GM19467 (cell line): ENCODE data around the gene PRSS36.
"Not testable (repeated sequence)": the region's sequence is repeated elsewhere in the genome, so short reads cannot be mapped to it uniquely, and the experiment has no call there.

ENCODE experiments used
- ATAC-seq: cut with Tn5 transposase; IDR thresholded peaks from one replicate; pipeline ENCODE4 v1.9.1; 2021; ENCODE audit warnings: mild to moderate bottlenecking, moderate library complexity; ENCODE audit not compliant: unreplicated experiment

PRSS36 gene

DNA sequence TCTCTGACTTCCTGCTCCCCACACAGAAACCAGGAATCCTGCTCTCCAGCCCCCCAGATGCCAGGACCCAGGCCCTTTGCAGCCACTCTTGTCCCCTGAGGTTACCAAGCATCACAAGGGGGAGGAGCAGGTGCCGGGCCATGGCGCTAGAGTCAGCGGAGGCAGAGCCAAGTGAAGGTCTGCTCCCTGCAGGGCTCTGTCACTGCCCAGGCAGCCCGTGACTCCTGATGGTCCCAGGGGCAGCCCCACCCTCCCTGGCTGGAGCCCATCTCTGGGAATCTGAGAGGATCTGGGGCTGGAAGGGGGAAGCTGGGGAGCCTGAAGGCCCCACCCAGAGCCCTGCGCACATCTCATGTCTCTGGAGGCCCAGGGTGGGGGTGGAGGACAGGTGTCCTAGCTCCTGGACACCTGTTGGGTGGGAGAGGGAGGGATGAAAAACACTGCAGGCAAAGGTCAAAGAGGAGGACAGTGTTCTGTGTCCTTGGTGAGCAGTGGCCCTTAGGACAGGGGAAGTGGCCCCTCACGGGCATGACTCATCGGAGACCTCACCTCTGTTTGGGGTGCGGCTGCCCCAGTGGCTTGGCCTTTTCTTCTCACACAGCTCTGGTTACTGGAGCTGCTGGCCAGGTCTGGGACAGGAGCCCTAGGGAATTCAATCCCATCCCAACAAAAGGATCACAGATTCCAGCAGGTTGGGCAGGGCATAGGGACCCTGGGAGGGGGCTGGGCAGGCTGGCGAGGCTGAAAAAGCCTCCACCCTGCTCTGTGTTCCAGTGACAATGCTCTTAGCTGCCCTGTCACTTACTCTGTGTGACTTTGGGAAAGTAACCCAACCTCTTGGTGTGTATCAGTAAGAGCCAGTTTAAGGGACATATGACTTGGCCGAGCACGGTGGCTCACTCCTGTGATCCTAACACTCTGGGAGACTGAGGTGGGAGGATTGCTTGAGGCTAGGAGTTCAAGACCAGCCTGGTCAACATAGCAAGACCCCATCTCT is at the start of gene PRSS36:
TSS of gene PRSS36 (minus strand) at position 173 of the 997 bp plus-strand sequence. CDS start at position 142, 31 bp downstream.
- no peak for ATAC-seq

- ATAC-seq: no peak
Observed at GRCh38 chr16:31199430-31200041, 49.7 kb upstream of the PRSS36 start.

DNA sequence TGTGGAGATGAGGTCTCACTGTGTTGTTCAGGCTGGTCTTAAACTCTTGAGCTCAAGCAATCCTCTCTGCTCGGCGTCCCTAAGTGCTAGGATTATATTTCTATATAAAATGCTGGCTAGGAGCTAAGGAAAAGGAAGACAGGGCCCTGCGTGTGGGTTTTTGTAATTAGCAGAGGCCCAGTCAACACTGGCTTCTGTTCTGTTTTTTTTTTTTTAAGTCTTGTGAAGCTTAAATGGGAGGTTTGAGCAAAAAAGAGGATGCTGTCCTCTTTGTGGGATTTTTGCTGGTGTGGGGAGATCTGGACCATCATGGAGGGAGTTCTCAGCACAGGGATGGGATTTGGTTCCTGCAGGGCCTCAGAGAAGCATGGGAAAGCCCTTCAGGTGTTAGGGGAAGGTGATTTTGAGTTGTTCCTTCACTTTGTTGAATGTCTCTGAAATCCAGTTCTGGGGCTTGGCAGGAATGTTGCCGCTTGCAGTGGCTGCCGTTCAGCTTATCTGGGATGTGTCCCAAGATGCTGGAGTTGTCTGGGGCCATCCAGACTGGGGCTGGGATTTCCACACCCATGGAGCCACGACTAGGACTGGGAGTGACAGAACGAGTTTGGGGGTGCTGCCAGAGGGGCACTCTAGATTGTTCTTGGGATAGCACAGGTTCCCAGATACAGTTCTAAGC is 48.5 kb upstream of the PRSS36 start:
- no peak for ATAC-seq

GRCh38 chr16:31196324-31197088 is 46.6 kb upstream of the PRSS36 start:
- ATAC-seq: no peak

- not testable (repeated sequence) for ATAC-seq
Observed at GRCh38 chr16:31195861-31196260, 46.0 kb upstream of the PRSS36 start.

- no peak for ATAC-seq
Observed at GRCh38 chr16:31194898-31195297, 45.0 kb upstream of the PRSS36 start.

DNA sequence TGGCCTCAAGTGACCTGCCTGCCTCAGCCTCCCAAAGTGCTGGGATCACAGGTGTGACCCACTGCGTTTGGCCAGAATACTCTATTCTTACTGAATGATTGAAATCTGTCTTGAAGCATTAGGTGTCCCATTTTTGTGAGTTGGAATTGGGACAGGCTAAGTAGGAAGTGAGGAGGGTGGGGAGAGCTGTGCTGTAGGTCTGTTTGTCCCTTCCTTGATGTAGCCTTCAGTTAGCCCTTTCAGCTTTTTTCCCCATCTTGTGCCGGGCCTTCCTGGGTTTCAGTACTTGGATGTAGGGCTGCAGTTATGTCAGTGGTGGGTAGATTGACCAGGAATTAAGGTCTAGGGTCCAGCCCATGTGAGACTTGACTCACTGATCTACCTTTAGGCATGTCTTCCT is 44.0 kb upstream of the PRSS36 start:
- no peak for ATAC-seq

GRCh38 chr16:31192856-31193642 is 43.2 kb upstream of the PRSS36 start:
- ATAC-seq: no peak

- ATAC-seq: no peak
Observed at GRCh38 chr16:31191697-31192428, 42.0 kb upstream of the PRSS36 start.

- no peak for ATAC-seq
Observed at GRCh38 chr16:31190818-31191444, 41.1 kb upstream of the PRSS36 start.

DNA sequence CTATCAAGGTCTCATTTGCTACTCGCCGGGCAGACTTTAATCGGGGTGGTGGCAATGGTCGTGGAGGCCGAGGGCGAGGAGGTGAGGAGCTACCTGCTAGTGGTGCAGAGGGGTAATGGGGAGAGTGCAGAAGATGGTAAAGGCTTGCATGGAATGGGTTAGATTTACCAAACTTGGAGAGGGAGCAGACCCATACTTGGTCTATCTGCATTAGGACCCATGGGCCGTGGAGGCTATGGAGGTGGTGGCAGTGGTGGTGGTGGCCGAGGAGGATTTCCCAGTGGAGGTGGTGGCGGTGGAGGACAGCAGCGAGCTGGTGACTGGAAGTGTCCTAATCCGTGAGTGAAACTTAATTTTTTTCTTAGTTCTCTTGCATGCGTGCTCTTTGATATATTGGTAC is 40.2 kb upstream of the PRSS36 start:
- no peak for ATAC-seq

DNA sequence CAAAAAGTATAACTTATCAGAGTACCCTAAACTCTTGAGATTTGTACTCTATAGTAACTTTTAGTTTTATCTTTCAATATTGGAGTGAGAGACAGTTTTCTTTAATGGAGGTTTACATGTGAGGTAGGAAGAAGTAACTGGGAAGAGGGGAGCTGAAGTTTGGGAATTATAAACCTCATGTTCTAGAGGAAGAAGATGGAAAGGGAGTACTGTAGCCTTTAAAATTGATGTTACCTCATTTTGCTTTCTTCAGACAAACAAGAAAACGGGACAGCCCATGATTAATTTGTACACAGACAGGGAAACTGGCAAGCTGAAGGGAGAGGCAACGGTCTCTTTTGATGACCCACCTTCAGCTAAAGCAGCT is 39.5 kb upstream of the PRSS36 start:
- ATAC-seq: no peak

DNA sequence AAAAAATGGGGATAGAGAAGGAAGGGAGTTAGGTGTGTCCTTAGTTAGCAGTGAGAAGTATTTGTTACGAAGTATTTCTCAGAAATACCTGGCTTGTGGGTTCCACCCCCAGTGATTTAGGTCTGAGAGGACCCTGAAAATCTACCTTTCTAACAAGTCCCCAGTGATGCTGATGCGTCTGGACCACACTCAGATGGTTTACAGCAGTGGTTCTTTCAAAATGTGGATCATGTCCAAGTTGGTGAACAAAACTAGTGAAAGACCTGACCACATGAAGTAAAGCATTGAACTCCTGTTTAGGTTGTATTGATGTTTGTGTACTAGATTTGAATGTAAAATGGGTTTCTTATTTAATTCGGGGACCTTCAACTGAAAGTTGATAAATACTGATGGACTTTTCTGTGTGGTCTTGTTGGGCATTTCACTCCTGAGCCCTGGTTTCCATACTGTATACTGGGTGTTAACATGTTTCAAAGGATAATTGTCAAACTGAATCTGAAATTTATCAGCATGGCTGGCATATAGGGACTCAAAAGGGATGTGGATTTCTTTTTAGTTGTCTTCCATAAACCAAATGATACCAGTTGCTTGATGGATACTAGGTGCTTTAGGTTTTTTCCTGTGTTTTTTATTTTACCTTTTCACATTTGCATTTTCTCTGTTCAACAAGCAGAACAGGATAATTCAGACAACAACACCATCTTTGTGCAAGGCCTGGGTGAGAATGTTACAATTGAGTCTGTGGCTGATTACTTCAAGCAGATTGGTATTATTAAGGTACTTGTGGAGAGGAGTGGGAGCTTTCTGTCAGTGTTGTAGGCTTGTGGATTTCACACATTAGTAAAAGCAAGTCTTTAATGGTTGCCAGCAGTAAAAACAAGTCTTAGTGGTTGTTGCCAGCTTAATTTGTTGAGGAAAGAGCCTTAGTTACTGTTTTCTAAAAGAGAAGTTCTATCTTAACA is 38.9 kb upstream of the PRSS36 start:
- ATAC-seq: no peak

DNA sequence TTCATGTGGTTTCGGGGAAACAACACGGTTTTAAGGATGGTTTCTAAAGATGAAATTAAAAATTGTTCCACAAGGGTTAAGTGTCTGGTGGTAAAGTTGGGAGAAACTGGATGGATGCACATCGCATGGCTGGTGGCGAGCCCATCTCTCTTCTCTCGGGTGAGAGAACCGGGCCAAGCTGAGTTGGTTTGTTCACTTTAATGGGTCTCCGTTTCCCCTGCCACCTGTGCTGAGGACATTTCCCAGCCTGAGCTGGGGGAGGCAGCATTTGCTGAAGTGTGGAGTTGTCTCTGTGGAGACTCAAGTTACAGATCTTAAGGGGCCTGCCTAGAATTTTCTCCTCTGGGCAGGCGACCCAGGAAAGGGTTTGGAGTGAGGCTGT is 37.9 kb upstream of the PRSS36 start:
- no peak for ATAC-seq

GRCh38 chr16:31186930-31187807 is 37.3 kb upstream of the PRSS36 start:
- ATAC-seq: no peak

DNA sequence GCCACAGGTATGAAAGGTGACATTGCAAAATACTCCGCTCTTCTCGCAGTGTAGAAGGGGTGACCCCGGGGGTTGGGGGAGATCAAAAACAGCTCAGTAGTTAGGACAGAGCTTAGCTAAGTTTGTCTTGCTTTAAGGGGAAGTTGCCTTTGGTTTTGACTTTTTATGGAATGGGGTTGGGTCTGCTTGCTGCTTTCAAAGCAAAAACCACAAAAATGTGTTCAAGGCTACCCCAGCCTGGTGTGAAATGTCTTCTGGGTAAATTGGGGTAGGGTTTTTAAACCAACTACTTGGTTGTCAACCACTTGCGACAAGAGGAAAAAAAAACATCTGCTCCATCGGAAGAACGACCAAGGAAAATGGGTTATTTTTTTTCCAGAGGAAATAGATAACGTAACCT is 36.3 kb upstream of the PRSS36 start:
- ATAC-seq: no peak

DNA sequence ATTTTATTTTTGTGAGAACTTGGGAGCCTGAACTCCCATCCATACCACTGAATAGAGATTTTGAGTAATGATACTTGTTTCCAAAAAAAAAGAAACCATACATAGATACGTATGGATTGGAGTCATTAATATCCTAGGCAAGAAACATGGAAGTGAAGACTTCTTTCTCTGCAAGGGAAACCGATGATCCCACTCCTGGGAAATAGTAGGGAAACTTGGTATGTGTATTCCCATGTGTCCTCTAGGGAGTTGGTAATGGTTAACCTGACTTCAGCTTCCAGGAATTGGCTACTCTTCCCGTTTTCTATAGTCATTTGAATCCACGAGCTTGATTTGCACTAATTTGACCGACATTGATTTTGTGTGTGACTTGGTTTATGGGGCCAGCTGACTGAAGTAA is 35.5 kb upstream of the PRSS36 start:
- ATAC-seq: no peak
